ENCODE data around the gene IGFLR1.
"Not testable (repeated sequence)": the region's sequence is repeated elsewhere in the genome, so short reads cannot be mapped to it uniquely, and the experiment has no call there.

IGFLR1 gene

GRCh38 chr19:35739275-35740107 lies 2.8 kb downstream of the IGFLR1 start:
- no peak for DNase-seq

DNA sequence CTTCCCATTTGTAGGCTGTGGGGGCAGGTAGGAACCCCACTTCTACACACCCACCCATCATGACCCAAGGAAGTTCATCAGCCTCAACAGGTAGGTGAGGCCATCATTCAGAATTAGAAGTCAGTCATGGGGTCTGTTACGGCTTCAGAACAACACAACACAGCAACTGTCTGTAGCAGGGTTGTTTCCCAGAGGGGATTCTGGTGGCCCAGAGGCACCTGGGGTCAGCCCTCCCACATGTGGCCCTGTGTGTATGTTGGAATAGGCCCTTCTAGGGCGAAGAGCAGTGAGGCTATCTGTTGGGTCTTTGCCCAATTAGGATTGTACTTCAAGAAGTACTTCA lies 3.4 kb downstream of the IGFLR1 start:
- DNase-seq, result no peak

GRCh38 chr19:35738021-35738886 lies 4.0 kb downstream of the IGFLR1 start:
- DNase-seq, result no peak

- DNase-seq, result no peak
Observed at GRCh38 chr19:35736913-35737886, 5.1 kb downstream of the IGFLR1 start.

GRCh38 chr19:35734889-35735288 lies 7.4 kb downstream of the IGFLR1 start:
- no peak for DNase-seq

DNA sequence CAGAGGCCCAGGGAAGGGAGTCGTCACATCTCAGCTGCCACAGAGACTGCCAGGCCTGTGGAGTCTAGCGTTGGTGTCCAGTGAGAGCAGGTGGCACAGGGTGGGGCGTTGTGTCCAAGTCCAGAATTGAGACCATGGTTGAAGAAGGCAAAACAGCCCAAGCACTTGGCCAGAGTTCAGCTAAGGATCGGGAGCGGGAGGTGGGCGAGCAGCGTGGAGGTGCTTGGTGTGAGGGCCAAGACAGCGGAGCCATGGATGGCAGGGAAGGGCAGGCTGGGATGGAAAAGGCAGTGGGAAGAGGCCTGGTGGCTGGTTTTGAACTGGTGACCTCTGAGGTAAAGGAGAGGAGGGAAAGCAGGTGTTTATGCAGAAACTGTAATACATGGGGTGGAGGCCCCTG lies 8.0 kb downstream of the IGFLR1 start:
- DNase-seq, result no peak

DNA sequence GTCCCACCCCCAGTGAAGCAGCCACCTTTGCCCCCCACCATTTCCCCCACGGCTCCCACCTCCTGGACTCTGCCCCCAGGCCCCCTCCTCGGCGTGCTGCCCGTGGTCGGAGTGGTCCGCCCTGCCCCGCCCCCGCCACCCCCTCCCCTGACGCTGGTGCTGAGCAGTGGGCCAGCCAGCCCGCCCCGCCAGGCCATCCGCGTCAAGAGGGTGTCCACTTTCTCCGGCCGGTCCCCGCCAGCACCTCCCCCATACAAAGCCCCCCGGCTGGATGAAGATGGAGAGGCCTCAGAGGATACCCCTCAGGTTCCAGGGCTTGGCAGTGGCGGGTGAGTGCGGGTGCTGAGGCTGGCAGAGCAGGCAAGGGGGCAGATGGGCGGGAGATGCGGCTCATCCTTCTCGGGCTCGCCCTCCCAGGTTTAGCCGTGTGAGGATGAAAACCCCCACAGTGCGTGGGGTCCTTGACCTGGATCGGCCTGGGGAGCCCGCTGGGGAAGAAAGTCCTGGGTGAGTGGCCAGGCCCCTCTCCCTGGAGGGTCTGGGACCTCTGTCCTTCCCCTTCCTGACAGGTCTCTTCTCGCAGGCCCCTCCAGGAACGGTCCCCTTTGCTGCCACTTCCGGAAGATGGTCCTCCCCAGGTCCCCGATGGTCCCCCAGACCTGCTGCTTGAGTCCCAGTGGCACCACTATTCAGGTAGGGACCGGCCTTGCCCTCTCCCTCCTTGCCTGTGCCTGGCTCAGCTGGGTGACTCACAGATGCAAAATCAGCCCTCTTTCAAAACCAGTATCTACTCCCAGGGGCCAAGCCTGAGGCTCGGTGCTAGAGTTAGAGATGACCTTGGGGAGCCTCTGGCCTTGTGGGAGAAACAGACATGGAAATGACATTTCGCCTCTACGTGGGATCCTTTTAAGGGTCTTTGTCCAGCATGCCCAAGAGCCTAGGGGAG lies 8.8 kb downstream of the IGFLR1 start:
- DNase-seq, result no peak

DNA sequence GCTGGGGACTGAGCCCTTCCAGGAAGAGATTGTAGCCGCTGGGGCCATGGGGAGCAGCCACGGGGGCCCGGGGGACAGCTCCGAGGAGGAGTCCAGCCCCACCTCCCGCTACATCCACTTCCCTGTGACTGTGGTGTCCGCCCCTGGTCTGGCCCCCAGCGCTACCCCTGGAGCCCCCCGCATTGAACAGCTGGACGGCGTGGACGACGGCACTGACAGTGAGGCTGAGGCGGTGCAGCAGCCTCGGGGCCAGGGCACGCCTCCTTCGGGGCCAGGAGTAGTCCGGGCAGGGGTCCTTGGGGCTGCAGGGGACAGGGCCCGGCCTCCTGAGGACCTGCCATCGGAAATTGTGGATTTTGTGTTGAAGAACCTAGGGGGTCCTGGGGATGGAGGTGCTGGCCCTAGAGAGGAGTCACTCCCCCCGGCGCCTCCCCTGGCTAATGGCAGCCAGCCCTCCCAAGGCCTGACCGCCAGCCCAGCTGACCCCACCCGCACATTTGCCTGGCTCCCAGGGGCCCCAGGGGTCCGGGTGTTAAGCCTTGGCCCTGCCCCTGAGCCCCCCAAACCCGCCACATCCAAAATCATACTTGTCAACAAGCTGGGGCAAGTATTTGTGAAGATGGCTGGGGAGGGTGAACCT lies 9.6 kb downstream of the IGFLR1 start:
- no peak for DNase-seq

GRCh38 chr19:35731779-35732405 lies 10.4 kb downstream of the IGFLR1 start:
- no peak for DNase-seq

DNA sequence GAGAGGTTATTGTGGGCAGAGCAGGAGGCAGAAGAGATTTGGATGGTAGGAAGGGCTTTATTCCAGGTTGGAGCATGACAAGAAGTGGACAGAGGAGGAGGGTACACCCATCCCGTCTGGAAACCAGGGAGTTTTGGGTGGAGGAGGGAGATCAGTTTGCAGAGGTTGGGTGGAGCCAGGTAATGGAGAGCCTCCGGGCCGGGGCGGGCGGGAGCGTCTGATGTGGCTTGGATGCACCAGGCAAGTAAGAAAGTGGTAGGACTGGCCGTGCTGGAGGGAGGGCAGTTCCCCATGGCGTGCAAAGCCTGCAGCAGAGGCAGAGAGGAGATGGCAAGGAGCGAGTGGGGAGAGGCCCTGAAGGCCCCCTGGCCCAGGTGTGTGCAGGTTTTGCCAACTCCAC lies 10.9 kb downstream of the IGFLR1 start:
- no peak for DNase-seq

GRCh38 chr19:35730326-35730725 lies 11.9 kb downstream of the IGFLR1 start:
- DNase-seq, result no peak

GRCh38 chr19:35729763-35730162 lies 12.5 kb downstream of the IGFLR1 start:
- DNase-seq, result no peak

DNA sequence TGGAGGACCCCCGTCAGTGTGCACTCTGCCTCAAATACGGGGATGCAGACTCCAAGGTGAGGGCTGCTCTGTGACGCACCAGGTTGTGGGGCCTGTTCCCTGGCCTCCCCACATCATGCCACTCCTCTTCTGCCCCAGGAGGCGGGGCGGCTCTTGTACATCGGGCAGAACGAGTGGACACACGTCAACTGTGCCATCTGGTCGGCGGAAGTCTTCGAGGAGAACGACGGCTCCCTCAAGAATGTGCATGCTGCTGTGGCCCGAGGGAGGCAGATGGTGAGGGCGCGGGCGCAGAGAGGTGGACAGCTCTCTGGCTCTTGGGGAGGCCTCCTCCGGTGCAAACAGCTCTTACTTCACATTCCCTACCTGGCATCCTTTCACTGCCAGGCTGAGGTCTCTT lies 13.2 kb downstream of the IGFLR1 start:
- no peak for DNase-seq

GRCh38 chr19:35727956-35728706 lies 14.1 kb downstream of the IGFLR1 start:
- DNase-seq, result no peak

GRCh38 chr19:35727053-35727955 lies 14.9 kb downstream of the IGFLR1 start:
- DNase-seq, result no peak

GRCh38 chr19:35725216-35725861 lies 16.9 kb downstream of the IGFLR1 start:
- DNase-seq, result no peak

DNA sequence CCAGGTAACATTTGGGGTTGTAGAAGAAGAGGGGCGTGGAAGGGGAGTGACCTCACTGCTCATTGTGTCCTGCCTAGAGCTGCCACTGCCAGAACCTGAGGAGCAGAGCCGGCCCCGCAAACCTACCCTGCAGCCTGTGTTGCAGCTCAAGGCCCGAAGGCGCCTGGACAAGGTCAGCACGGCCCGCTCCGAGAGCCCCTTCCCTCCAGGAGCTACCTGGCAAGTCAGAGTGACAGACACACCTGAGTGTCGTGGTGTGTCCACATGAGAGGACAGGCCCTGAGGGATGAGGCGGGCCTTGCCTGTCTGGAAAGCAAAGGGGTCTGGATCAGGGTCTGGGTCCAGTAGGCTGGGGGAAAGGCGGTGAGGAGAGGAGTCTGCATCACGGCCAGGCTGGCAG lies 17.7 kb downstream of the IGFLR1 start:
- DNase-seq, result no peak

GRCh38 chr19:35724132-35724531 lies 18.1 kb downstream of the IGFLR1 start:
- DNase-seq, result not testable (repeated sequence)
